GM19099 (cell line): ENCODE data around the gene LRRC25.

Experiments
- POLR2A ChIP-seq: IDR thresholded peaks from 3 replicates; pipeline ENCODE4 v1.6.1; 2011; ENCODE audit warnings: low read depth; ENCODE audit not compliant: insufficient read length; ENCODE audit errors: extremely low read depth

The LRRC25 gene

GRCh38 chr19:18430417-18431144 is 33.2 kb upstream of the LRRC25 start:
- TF ChIP-seq POLR2A, result no peak

GRCh38 chr19:18429717-18430416 is 32.4 kb upstream of the LRRC25 start:
- no peak for TF ChIP-seq POLR2A

GRCh38 chr19:18428787-18429674 is 31.6 kb upstream of the LRRC25 start:
- TF ChIP-seq POLR2A, result no peak

- no peak for TF ChIP-seq POLR2A
Measured at GRCh38 chr19:18428173-18428786, 30.9 kb upstream of the LRRC25 start.

- TF ChIP-seq POLR2A, result no peak
Measured at GRCh38 chr19:18427743-18428113, 30.3 kb upstream of the LRRC25 start.

- TF ChIP-seq POLR2A, result no peak
Measured at GRCh38 chr19:18427080-18427742, 29.8 kb upstream of the LRRC25 start.

- TF ChIP-seq POLR2A, result no peak
Measured at GRCh38 chr19:18426416-18426767, 29.0 kb upstream of the LRRC25 start.

- TF ChIP-seq POLR2A, result no peak
Measured at GRCh38 chr19:18425515-18426415, 28.3 kb upstream of the LRRC25 start.

GRCh38 chr19:18424890-18425514 is 27.6 kb upstream of the LRRC25 start:
- TF ChIP-seq POLR2A, result no peak

GRCh38 chr19:18424122-18424889 is 26.9 kb upstream of the LRRC25 start:
- TF ChIP-seq POLR2A, result no peak

GRCh38 chr19:18423258-18424020 is 26.0 kb upstream of the LRRC25 start:
- TF ChIP-seq POLR2A, result no peak
